Measurements from ENCODE around the gene LRRC37A2. TPM values are rescaled to one million over a fixed set of nuclear protein-coding genes. Genes with fewer than 3 reads are reported as not detected.
"Not testable (repeated sequence)": the region's sequence is repeated elsewhere in the genome, so short reads cannot be mapped to it uniquely, and the experiment has no call there.

LRRC37A2 gene
- polyA plus RNA-seq, 6 donors from 2014 or later, result 6.3 to 17.6 (median 8.0) TPM

GRCh38 chr17:46571796-46572195 lies 59.5 kb downstream of the LRRC37A2 start:
- not testable (repeated sequence) for H3K4me1 Mint-ChIP-seq

DNA sequence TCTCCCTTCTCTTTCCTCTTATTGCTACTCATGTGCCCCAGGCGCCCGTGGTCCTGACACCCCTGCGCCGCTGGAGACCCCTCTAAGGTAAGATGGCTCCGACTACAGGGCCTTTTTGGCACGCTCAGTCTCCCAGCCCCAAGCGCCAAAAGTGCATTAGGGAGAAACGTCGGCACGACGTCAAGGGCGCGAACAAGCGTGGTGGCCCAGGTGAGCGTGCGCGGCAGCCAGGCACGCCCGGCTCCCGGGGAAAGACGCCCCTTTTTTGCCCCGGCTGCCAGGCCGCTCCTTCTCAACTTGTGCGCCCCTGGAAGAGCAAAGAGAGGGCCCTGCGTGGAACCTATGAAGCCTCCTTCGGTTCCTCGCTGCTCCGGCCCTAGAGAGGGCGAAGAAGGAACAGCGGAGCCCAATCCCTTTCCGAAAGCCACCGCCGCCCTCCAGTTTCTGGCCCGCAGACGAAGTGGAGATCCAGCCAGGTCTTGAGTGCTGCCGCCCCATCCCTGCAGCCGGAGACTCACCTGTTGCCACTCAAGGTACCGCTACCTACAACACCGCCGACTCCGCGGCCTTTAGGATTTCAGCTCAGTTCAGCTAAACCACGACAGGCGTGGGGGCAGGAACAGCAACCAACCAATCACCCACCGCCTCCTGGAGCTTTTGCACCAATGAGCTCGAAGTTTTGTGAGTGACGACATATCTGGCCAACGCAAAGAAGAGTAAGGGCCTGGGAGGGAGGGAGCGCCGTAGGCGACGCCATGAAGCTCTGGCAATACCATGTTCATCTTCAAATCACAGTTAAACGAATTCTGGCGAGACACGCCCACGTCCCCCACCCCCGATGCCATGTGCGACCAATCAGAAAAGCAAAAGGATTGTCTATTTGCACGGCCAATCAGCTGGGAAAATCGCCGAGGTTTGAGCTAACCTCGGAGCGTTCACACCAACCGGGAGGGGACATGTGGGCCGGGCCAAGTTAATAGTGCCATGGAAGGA lies 67.1 kb downstream of the LRRC37A2 start, which contains the start of gene ARL17A:
ARL17A (minus strand) TSS at position 609 of the 993 bp plus-strand sequence. CDS start 3,369 bp downstream, outside the sequence.
- peak within 1 kb of the TSS in 1 of 6 donors; percentile 67 for H3K27ac Mint-ChIP-seq
- not testable (repeated sequence) for H3K4me1 Mint-ChIP-seq, H3K27me3 Mint-ChIP-seq, H3K36me3 Mint-ChIP-seq, H3K9me3 Mint-ChIP-seq
- peak; percentile 81 to 83 for ATAC-seq (ENCODE audit: low read depth in 2 of 2)
- peak; percentile 83 for DNase-seq
- H3K4me3 Mint-ChIP-seq, result peak within 1 kb of the TSS in 7 of 8 donors; percentile 27 to 65 (median 60)

More at GRCh38 chr17:46571796-46572195, 59.5 kb downstream of the LRRC37A2 start:
- H3K9me3 Mint-ChIP-seq; ATAC-seq (ENCODE audit: low read depth in 2 of 2); H3K4me3 Mint-ChIP-seq; DNase-seq; H3K27me3 Mint-ChIP-seq; H3K36me3 Mint-ChIP-seq; H3K27ac Mint-ChIP-seq: not testable (repeated sequence)

GRCh38 chr17:46580082-46580481 lies 67.8 kb downstream of the LRRC37A2 start:
- not testable (repeated sequence) for H3K36me3 Mint-ChIP-seq, DNase-seq, H3K27ac Mint-ChIP-seq, H3K4me1 Mint-ChIP-seq, H3K9me3 Mint-ChIP-seq, H3K27me3 Mint-ChIP-seq
- peak overlapping the region in 5 of 8 donors; percentile 27 to 65 (median 61) for H3K4me3 Mint-ChIP-seq
- peak; percentile 3 to 4 for ATAC-seq (ENCODE audit: low read depth in 2 of 2)

DNA sequence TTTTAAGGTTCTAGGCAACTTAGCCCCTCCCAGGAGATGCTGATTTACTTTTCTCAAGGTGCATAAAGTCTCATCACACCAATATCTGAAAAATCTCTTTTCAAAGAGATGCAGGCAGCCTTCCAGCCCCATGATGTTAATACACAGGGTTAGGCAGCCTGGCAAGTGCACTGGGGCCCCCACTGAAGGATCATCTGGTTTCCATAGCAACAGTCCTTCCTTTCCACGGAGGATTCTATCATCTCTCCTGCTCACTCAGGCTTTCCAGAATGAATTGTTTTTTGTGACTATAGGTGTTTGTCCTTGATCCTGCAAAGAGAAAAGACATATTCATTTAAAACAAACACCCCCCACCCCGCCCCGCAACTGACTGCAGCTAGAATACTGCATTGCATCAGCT lies 73.2 kb downstream of the LRRC37A2 start:
- not testable (repeated sequence) for H3K27me3 Mint-ChIP-seq; H3K9me3 Mint-ChIP-seq; H3K4me1 Mint-ChIP-seq; H3K4me3 Mint-ChIP-seq; ATAC-seq (ENCODE audit: low read depth in 2 of 2); DNase-seq; H3K27ac Mint-ChIP-seq; H3K36me3 Mint-ChIP-seq

DNA sequence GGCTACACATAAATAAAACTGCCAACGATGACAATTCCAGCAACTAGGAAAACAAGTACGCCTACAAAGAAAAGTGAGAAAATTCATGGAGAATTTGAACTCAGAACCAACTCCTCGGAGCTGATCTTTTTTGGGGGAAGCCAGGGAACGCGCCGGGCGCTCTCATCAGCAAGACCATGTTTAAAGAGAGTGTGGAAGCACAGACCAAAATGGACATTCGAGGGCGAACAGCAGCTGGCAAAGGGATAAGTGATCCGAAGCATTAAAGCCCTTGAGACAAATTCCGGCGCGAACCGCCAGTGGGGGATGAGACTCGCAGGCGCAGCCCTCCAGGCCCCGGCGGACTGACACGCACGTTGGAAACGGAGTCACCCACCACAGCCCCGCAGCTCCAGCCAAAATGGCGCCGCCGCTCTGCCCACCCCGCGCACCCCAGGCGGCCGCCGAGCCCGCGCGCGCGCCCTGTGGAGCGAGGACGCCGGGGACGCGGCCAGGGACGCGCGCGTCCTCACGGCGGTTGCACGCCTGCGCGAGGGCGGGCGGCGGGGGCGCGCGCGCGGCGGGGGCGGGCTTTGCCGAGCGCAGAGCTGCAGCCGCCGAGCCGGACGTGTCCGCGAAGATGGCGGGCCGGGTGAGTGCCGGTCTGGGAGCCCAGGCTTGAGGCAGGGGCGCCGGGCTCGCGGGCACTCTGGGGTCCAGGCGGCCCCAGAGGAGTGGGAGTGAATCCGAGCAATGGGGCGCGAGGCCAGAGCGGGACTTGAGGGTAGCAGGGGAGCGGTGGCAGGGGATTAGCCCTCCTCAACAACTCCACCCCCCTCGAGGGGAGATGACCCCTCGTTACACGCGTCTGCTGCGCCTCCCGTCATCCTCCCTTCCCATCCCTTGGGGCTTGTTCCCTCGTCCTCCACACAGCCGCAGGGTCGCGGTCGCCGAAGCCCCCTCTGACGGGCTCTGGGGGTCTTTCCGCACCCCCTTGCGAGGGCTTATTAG lies 78.2 kb downstream of the LRRC37A2 start, which contains the start of gene NSF:
NSF (plus strand) TSS at position 513 of the 990 bp plus-strand sequence; CDS start at position 620, 107 bp downstream.
- not testable (repeated sequence) for H3K4me3 Mint-ChIP-seq, H3K9me3 Mint-ChIP-seq, H3K36me3 Mint-ChIP-seq

GRCh38 chr17:46591332-46591731 lies 79.1 kb downstream of the LRRC37A2 start:
- not testable (repeated sequence) for H3K27ac Mint-ChIP-seq, H3K9me3 Mint-ChIP-seq, DNase-seq, H3K4me3 Mint-ChIP-seq, H3K27me3 Mint-ChIP-seq, H3K4me1 Mint-ChIP-seq, H3K36me3 Mint-ChIP-seq
- peak; percentile 83 to 87 for ATAC-seq (ENCODE audit: low read depth in 2 of 2)

More for the DNA sequence above, 78.2 kb downstream of the LRRC37A2 start, which contains the start of gene NSF:
- not testable (repeated sequence) for H3K27me3 Mint-ChIP-seq, DNase-seq, H3K27ac Mint-ChIP-seq, H3K4me1 Mint-ChIP-seq
- ATAC-seq (ENCODE audit: low read depth in 2 of 2), result peak; percentile 63 to 75

- not testable (repeated sequence) for H3K27me3 Mint-ChIP-seq; H3K4me1 Mint-ChIP-seq; H3K4me3 Mint-ChIP-seq; ATAC-seq (ENCODE audit: low read depth in 2 of 2); H3K9me3 Mint-ChIP-seq; DNase-seq; H3K27ac Mint-ChIP-seq; H3K36me3 Mint-ChIP-seq
Observed at GRCh38 chr17:46598344-46598931, 86.2 kb downstream of the LRRC37A2 start.

DNA sequence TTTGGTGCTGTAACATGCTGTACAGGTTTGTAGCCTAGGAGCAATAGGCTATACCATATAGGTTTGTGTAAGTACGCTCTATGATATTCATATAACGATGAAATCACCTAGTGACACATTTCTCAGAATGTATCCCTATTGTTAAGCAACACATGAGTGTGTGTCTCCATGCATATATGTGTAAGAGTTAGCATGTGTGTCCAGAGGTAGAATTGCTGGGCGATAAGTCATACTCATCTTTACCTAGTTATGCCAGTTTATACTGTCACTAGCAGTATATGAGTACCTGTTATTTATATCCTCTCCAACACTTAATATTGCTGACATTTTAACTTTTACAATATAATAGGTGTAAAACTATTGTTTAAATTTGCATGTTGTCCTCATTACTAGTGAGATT lies 88.5 kb downstream of the LRRC37A2 start:
- H3K4me1 Mint-ChIP-seq; ATAC-seq (ENCODE audit: low read depth in 2 of 2); H3K9me3 Mint-ChIP-seq; H3K36me3 Mint-ChIP-seq; H3K4me3 Mint-ChIP-seq; H3K27me3 Mint-ChIP-seq; H3K27ac Mint-ChIP-seq; DNase-seq: not testable (repeated sequence)

DNA sequence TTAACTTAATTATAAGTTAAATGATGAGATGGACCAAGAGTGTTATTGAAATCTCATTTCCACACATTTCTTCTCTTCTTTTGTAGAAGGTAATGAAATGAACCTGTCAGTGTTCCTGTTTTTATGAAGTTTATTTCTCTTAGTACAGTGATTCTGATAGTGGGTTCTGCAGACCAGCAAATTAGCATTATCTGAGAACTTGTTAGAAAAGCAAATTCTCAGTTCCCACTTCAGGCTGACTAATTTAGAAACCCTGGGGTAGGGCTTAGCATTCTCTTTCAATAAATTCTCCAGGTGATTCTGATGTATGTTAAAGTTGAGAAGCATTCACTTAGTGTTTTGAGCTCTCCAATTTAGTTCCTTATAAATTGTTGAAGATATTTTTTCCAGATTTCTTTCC lies 90.9 kb downstream of the LRRC37A2 start:
- peak; percentile 85 to 86 for ATAC-seq (ENCODE audit: low read depth in 2 of 2)
- H3K27me3 Mint-ChIP-seq, result not testable (repeated sequence)

More for the DNA sequence above, 90.9 kb downstream of the LRRC37A2 start:
- not testable (repeated sequence) for H3K4me1 Mint-ChIP-seq, H3K4me3 Mint-ChIP-seq, H3K27ac Mint-ChIP-seq, H3K36me3 Mint-ChIP-seq, H3K9me3 Mint-ChIP-seq
- DNase-seq, result peak; percentile 34

Other genes starting within 250 kb of the LRRC37A2 start
- gene LRRC37A, start 217.3 kb upstream of the LRRC37A2 start, polyA plus RNA-seq (ENCODE audit: low read depth in 6 of 6), result 1 to 10 TPM in 3 of 6 donors, under 1 TPM in 3; 0.51 to 2.6 (median 0.95) TPM
- 10 to 100 TPM; 13.2 to 27.8 (median 23.2) TPM for gene ARL17B, start 150.7 kb upstream of the LRRC37A2 start, polyA plus RNA-seq (ENCODE audit: low read depth in 6 of 6)
- gene ARL17A, start 67.2 kb downstream of the LRRC37A2 start, polyA plus RNA-seq (ENCODE audit: low read depth in 6 of 6), result 10 to 100 TPM in 1 of 6 donors, 1 to 10 TPM in 5; 3.0 to 13.5 (median 3.7) TPM
- gene NSF, start 78.2 kb downstream of the LRRC37A2 start, polyA plus RNA-seq (ENCODE audit: low read depth in 6 of 6), result 10 to 100 TPM; 14.9 to 29.8 (median 18.9) TPM

Measured in naive B cell (primary cell).